ENCODE results near the gene BMPR1B.

Gene BMPR1B

GRCh38 chr4:95095348-95095974 lies 337.7 kb downstream of the BMPR1B start:
- Histone ChIP-seq H3K4me2 (ENCODE audit: low read length) (no peak overlapping the region), H3K9me2 (replicated peaks; ENCODE audit: control insufficient read depth, low read length) (no peaks in the 10 kb centered on the region), H3K27me3 (ENCODE audit: control insufficient read depth, low read length) (no peaks in the 10 kb centered on the region), H3K36me3 (ENCODE audit: control insufficient read depth, low read length) (no peaks in the 10 kb centered on the region), H3F3A (ENCODE audit: control insufficient read depth, insufficient read depth) (no peaks in the 10 kb centered on the region), H4K20me1 (ENCODE audit: control insufficient read depth, insufficient read depth, low read depth, low read length) (no peaks in the 10 kb centered on the region), H3K4me3 (ENCODE audit: low read length) (no peak overlapping the region), H3K9me3 (ENCODE audit: control insufficient read depth, insufficient read depth, low read length) (no peaks in the 10 kb centered on the region), H3K4me1 (ENCODE audit: control insufficient read depth, low read length) (no peaks in the 10 kb centered on the region), H3K27ac (ENCODE audit: low read depth, low read length) (no peak overlapping the region), H3K79me2 (ENCODE audit: control insufficient read depth, low read length) (no peaks in the 10 kb centered on the region)
- no peak for TF ChIP-seq EZH2phosphoT487 (IDR thresholded peaks at IDR 0.05; ENCODE audit: borderline replicate concordance, low read length)
- peak; percentile 20 for TF ChIP-seq CTCF (IDR thresholded peaks at IDR 0.05; ENCODE audit: low read depth, low read length, poor library complexity, severe bottlenecking)

DNA sequence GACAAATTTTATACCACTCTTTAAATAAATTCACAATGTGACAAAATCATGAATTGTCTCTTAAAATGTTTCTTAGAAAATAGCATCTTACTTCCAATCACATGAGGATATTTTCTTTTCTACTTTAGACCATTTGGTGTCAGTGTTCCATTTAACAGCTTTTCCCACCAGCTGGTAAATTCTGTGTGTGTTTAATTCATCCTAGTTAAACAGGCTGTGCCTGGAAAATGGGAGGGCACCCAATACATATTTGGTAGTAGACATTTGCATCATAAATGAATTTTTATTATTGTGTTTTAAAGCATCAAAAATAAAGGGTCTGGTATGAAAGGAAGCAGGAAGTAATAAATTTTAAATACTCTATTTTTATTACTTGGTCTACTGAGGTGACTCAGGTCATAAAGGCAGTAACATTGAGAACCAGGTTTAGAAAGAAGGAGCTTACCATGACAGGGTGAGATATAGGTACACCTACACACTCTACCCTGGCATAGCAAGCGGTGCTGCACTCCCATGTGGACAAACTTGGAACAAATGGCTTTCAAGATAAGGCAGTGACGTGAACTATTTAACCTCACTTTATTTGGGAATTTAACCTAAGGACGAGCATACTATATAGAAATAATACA lies 344.5 kb downstream of the BMPR1B start:
- no peaks in the 10 kb centered on the region for H3F3A ChIP-seq (ENCODE audit: control insufficient read depth, insufficient read depth)
- H3K79me2 ChIP-seq (ENCODE audit: control insufficient read depth, low read length): no peaks in the 10 kb centered on the region
- H3K27me3 ChIP-seq (ENCODE audit: control insufficient read depth, low read length): no peaks in the 10 kb centered on the region
- H3K9me2 ChIP-seq (replicated peaks; ENCODE audit: control insufficient read depth, low read length): no peaks in the 10 kb centered on the region
- H3K4me3 ChIP-seq (ENCODE audit: low read length): no peak overlapping the region
- no peaks in the 10 kb centered on the region for H3K9me3 ChIP-seq (ENCODE audit: control insufficient read depth, insufficient read depth, low read length)
- no peaks in the 10 kb centered on the region for H3K36me3 ChIP-seq (ENCODE audit: control insufficient read depth, low read length)
- TF ChIP-seq CTCF (IDR thresholded peaks at IDR 0.05; ENCODE audit: low read depth, low read length, poor library complexity, severe bottlenecking): no peak
- TF ChIP-seq EZH2phosphoT487 (IDR thresholded peaks at IDR 0.05; ENCODE audit: borderline replicate concordance, low read length): no peak
- no peaks in the 10 kb centered on the region for H4K20me1 ChIP-seq (ENCODE audit: control insufficient read depth, insufficient read depth, low read depth, low read length)
- H3K4me1 ChIP-seq (ENCODE audit: control insufficient read depth, low read length): no peaks in the 10 kb centered on the region
- no peak overlapping the region for H3K4me2 ChIP-seq (ENCODE audit: low read length)
- H3K27ac ChIP-seq (ENCODE audit: low read depth, low read length): no peak overlapping the region

GRCh38 chr4:95105112-95105511 lies 347.4 kb downstream of the BMPR1B start:
- H3K27me3 ChIP-seq (ENCODE audit: control insufficient read depth, low read length): no peaks in the 10 kb centered on the region
- no peaks in the 10 kb centered on the region for H4K20me1 ChIP-seq (ENCODE audit: control insufficient read depth, insufficient read depth, low read depth, low read length)
- H3K4me2 ChIP-seq (ENCODE audit: low read length): no peak overlapping the region
- H3F3A ChIP-seq (ENCODE audit: control insufficient read depth, insufficient read depth): no peaks in the 10 kb centered on the region
- H3K9me2 ChIP-seq (replicated peaks; ENCODE audit: control insufficient read depth, low read length): no peaks in the 10 kb centered on the region
- no peaks in the 10 kb centered on the region for H3K4me1 ChIP-seq (ENCODE audit: control insufficient read depth, low read length)
- H3K79me2 ChIP-seq (ENCODE audit: control insufficient read depth, low read length): no peaks in the 10 kb centered on the region
- no peak overlapping the region for H3K27ac ChIP-seq (ENCODE audit: low read depth, low read length)
- no peaks in the 10 kb centered on the region for H3K9me3 ChIP-seq (ENCODE audit: control insufficient read depth, insufficient read depth, low read length)
- no peak for TF ChIP-seq EZH2phosphoT487 (IDR thresholded peaks at IDR 0.05; ENCODE audit: borderline replicate concordance, low read length)
- TF ChIP-seq CTCF (IDR thresholded peaks at IDR 0.05; ENCODE audit: low read depth, low read length, poor library complexity, severe bottlenecking): no peak
- H3K36me3 ChIP-seq (ENCODE audit: control insufficient read depth, low read length): no peaks in the 10 kb centered on the region
- no peak overlapping the region for H3K4me3 ChIP-seq (ENCODE audit: low read length)

Measured in DOHH2 (cell line).